HL-60 (cell line): ENCODE results near the gene CAV3.

Source experiments
- DNase-seq, 2 experiments: peaks; one replicate each; pipeline ENCODE4 v3.0.0-alpha.2; 2010 to 2020; ENCODE audit warnings: low read depth in 1 of 2, low spot score in 1 of 2
- H3K27ac ChIP-seq: fragments of 250-450 bp; sonication (Bioruptor Pico); replicated peaks from 2 replicates; pipeline ENCODE4 v1.5.1; 2020; ENCODE audit warnings: mild to moderate bottlenecking, moderate library complexity
- H3K27me3 ChIP-seq: fragments of 250-450 bp; sonication (Bioruptor Pico); 2 replicates; pipeline ENCODE4 v1.5.1; 2021; ENCODE audit warnings: mild to moderate bottlenecking, moderate library complexity; ENCODE audit not compliant: insufficient read depth, poor library complexity, severe bottlenecking
- H3K4me3 ChIP-seq: replicated peaks from 2 replicates; pipeline ENCODE4 v1.5.1; 2011; ENCODE audit warnings: mild to moderate bottlenecking, control low read depth, low read length; ENCODE audit not compliant: insufficient read depth
- GABPA ChIP-seq: IDR thresholded peaks from 2 replicates; pipeline ENCODE4 v1.6.1; 2012; ENCODE audit warnings: low read depth
- POLR2AphosphoS5 ChIP-seq: IDR thresholded peaks from 2 replicates; pipeline ENCODE4 v1.6.1; 2012; ENCODE audit warnings: low read depth
- REST ChIP-seq: IDR thresholded peaks from 2 replicates; pipeline ENCODE4 v1.6.1; 2012; ENCODE audit warnings: low read depth; ENCODE audit not compliant: insufficient replicate concordance
- SPI1 ChIP-seq: IDR thresholded peaks from 2 replicates; pipeline ENCODE4 v1.6.1; 2012; ENCODE audit warnings: low read depth, mild to moderate bottlenecking, borderline replicate concordance
- TF ChIP-seq, protein P1 (sequence below): IDR thresholded peaks from one replicate; pipeline ENCODE4 v1.5.1; 2011; ENCODE audit warnings: low read length, control low read depth, inconsistent platforms; ENCODE audit not compliant: insufficient read depth

Gene CAV3

GRCh38 chr3:8729479-8729878, 4.1 kb upstream of the CAV3 start:
- DNase-seq = no peak
- Histone ChIP-seq H3K27me3 (no peaks in the 10 kb centered on the region), H3K4me3 (no peak overlapping the region), H3K27ac (no peak overlapping the region)
- TF ChIP-seq REST (no peak), GABPA (no peak), SPI1 (no peak), POLR2AphosphoS5 (no peak)
- TF ChIP-seq, protein P1, sequence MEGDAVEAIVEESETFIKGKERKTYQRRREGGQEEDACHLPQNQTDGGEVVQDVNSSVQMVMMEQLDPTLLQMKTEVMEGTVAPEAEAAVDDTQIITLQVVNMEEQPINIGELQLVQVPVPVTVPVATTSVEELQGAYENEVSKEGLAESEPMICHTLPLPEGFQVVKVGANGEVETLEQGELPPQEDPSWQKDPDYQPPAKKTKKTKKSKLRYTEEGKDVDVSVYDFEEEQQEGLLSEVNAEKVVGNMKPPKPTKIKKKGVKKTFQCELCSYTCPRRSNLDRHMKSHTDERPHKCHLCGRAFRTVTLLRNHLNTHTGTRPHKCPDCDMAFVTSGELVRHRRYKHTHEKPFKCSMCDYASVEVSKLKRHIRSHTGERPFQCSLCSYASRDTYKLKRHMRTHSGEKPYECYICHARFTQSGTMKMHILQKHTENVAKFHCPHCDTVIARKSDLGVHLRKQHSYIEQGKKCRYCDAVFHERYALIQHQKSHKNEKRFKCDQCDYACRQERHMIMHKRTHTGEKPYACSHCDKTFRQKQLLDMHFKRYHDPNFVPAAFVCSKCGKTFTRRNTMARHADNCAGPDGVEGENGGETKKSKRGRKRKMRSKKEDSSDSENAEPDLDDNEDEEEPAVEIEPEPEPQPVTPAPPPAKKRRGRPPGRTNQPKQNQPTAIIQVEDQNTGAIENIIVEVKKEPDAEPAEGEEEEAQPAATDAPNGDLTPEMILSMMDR = no peak

GRCh38 chr3:8730656-8731055, 2.9 kb upstream of the CAV3 start:
- TF ChIP-seq SPI1 (no peak), REST (no peak), GABPA (no peak), POLR2AphosphoS5 (no peak)
- TF ChIP-seq, protein P1 = no peak
- DNase-seq = no peak
- H3K27ac ChIP-seq = no peak overlapping the region
- H3K27me3 ChIP-seq = no peaks in the 10 kb centered on the region
- H3K4me3 ChIP-seq = no peak overlapping the region

DNA sequence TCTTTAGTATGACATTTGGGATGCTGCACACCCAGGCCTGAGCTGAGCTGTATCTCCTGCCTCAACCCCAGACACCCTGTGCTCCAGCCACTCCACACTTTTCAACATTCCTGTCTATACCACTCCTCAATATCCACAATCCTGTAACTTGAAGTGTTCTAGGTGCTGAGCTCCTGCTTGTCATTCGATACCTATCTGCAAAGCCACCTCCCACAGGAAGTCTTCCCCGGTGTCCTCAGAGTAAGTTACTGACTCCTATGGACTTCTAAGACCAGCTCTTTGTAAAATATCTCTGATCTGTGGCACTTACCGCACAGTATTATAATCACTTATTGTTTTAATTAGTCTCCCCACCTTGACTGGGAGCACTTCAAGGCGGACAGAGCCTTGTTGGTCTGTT, 1.2 kb upstream of the CAV3 start:
- Histone ChIP-seq H3K4me3 (no peak overlapping the region), H3K27ac (no peak overlapping the region), H3K27me3 (no peaks in the 10 kb centered on the region)
- DNase-seq = no peak
- TF ChIP-seq SPI1 (no peak), POLR2AphosphoS5 (no peak)

DNA sequence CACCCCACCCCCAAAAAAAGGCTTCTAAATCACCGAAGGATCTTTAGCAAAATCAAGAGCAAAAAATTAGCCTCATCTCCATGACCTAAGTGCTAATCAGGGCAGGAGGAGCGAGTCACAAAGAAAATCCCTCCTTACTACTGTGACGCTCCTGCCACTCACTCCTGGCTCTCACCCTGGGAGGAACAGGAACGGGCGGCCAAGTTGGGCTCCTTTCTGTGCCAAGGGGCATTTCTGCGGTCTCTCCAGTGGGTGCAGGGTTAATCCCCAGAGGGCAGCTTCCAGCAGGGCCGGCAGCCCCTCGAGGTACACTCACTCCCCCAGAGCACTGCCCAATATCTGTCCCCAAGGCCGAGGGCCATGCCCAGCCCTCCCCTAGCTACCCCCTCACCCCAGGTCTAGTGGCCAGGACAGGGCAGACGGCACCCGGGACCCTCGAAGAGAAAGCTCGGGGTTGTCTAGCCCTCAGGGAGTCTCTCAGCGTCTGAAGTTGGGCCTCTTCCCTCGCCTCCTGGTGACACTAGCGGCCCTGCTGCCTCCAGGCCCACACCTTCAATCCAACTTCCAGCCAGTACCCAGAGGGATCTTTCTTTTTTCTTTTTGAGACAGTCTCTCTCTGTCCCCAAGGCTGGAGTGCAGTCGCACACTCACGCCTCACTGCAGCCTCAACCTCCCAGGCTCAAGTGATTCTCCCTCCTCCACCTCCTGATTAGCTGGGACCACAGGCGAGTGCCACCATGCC, 706 bp downstream of the CAV3 start:
- no peak for DNase-seq
- Histone ChIP-seq H3K4me3 (no peak overlapping the region), H3K27me3 (no peaks in the 10 kb centered on the region), H3K27ac (no peak overlapping the region)
- TF ChIP-seq, protein P1 = no peak
- TF ChIP-seq GABPA = no peak
- TF ChIP-seq POLR2AphosphoS5 = no peak
- TF ChIP-seq SPI1 = no peak
- no peak for TF ChIP-seq REST
